Smooth muscle cell of the umbilical artery (primary cell): ENCODE data around the gene GPC5. TPM values are rescaled to one million over a fixed set of nuclear protein-coding genes. Genes with fewer than 3 reads are reported as not detected.

ENCODE experiments used
- total RNA-seq: library from RNA; depleted of rRNA; stranded (reverse); fragments of >200 nt; gene quantifications from 2 replicates; pipeline ENCODE4 v1.2.3, GENCODE V29; 2014

Gene GPC5
- total RNA-seq: 0.09 and 0.30 TPM in 2 replicates

DNA sequence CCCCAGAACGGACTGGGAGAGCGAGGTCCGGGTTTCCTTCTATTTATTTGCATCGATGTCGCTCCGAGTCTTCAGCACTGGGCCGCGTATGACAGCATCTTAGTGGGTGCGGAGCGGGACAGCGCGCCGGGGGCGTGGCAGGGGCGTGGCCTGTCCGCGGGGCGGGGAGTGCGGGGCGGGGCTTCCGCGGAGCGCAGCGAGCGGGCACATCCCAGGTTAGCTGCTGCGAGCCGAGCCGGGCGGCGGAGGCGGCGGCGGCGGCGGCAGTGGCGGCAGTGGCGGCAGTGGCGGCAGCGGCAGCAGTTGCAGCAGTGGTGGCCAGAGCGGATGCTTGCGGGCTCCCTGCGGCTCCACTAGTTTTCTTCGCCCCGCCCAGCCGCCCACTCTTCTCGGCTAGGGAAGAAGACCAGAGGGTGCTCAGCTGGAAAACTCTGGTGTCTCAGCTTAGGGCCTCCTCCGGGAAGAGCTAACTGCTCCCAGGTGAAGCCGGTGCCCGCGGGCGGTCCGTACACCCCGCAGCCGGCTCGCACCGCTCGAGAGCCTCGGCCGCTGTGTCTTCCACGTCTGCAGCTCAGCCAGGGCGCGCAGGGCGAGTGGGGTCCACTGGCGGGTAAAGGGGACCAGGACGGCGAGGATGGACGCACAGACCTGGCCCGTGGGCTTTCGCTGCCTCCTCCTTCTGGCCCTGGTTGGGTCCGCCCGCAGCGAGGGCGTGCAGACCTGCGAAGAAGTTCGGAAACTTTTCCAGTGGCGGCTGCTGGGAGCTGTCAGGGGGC is at the start of gene GPC5:
TSS of gene GPC5 (plus strand) at position 209 of the 776 bp plus-strand sequence.

Other genes with a start within 250 kb of the GPC5 start
- gene MIR17HG, start 50.9 kb upstream of the GPC5 start, total RNA-seq: 6.4 and 7.1 TPM in 2 replicates